Raji (cell line): ENCODE data around the gene IRF2BPL.

Experiments used
- POLR2A ChIP-seq: IDR thresholded peaks from 2 replicates; pipeline ENCODE4 v1.6.1; 2011; ENCODE audit warnings: low read depth, low read length, control low read depth; ENCODE audit not compliant: insufficient read depth

Gene IRF2BPL

DNA sequence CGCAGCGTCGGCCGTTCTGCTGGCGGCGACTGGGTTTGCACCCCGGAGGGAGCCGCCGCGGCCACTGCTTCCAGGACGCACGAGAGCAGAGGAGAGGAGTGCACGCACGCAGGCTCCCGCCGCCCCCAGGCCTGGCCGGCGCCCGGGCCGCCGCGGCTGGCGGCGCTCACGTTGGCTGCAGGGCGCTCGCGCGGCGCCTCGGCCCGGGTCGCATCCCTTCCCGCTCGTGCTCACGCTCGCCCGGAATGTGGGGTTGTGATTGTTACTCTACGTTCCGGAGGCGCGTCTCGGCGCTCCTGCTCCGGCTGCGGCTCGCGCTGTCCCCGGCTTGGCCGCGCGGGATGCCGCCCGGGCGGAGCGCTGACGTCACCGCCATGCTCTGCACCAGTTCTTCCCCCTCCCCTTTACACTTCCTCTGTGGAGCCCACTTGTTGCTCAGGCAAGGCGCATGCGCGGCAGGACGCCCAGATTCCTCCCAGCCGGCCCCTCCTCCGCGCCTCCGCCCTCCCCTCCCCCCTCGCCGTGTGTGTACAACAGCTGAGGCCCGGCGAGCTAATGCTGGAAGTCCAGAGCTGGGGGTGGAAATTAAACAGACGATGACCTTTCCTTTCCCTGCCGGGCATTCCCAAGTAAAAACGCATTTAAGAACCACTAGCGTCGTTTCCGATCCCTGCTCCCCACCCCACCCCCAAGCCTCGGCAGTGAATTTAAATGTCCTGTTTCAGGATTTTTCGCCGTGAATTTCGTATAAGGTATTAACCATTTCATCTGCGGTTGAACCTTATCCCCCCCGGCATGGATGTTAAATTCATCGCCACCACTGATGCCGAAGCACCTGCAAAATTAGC is at the start of gene IRF2BPL:
IRF2BPL (minus strand) TSS at position 325 of the 848 bp plus-strand sequence. CDS start 916 bp downstream, outside the sequence.
- TF ChIP-seq POLR2A = peak; percentile 98

DNA sequence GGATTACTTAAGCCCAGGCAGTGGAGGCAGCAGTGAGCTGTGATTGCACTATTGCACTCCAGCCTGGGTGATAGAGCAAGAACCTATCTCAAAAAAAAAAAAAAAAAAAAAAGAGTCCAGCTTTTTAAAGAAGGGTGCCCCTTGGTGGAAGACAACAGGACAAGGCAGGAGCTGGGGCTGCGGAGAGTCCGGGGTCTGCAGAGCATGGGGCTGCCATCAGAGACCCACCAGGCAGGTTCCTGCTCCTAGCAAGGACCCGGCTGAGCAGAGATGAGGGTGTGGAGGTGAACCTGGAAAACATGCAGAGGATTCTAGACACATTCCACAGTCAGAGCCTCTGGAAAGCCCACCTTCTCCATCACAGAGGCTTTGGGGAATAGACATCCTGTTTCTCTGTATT is 48.5 kb upstream of the IRF2BPL start:
- TF ChIP-seq POLR2A = no peak

DNA sequence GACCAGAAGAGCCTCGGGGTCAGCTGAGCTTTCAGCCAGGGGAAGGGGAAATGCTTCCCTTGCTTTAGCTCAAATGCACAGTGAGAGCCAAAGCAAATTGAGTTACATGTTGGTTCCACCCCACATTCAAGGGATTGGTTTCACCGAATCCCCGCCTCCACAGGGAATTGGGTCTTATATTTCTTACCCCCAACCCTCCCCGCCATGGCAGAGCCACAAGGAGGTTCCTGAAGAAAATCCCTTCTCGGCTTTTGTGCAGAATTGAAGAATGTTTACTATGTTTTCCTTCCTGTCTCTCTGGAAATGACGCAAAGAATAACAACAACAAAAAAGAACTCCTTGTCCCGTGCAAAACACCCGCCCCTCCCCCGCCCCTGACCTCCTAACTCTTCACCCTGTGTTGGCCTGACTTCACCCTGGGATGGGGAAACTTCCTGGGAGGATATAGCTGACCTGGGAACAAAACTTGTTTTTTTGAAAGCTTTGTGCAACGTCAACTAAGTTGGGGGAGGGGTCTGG is 47.7 kb upstream of the IRF2BPL start:
- TF ChIP-seq POLR2A = no peak

- TF ChIP-seq POLR2A = no peak
Observed at GRCh38 chr14:77074969-77075368, 46.5 kb upstream of the IRF2BPL start.

DNA sequence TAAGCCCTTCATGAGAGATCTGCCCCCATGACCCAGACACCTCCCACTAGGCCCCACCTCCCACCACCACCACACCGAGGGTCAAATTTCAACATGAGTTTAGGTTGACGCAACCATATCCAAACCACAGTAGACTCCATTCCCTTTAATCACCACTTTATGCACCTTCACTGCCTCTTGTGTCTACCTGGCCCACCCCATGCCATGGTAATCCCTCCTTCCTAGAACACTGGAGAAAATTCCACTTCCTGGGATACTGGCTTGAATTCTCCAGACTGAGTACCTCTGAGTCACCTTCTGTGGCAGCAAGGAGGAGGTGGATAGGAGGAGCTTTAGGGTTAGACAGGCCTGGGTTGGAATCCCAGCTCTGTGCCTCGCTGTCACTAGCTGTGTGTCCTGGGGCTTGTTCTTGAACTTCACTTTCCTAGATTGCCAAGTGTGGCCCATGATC is 43.5 kb upstream of the IRF2BPL start:
- no peak for TF ChIP-seq POLR2A

GRCh38 chr14:77069551-77069950 is 41.0 kb upstream of the IRF2BPL start:
- no peak for TF ChIP-seq POLR2A

GRCh38 chr14:77068517-77069200 is 40.2 kb upstream of the IRF2BPL start:
- no peak for TF ChIP-seq POLR2A

DNA sequence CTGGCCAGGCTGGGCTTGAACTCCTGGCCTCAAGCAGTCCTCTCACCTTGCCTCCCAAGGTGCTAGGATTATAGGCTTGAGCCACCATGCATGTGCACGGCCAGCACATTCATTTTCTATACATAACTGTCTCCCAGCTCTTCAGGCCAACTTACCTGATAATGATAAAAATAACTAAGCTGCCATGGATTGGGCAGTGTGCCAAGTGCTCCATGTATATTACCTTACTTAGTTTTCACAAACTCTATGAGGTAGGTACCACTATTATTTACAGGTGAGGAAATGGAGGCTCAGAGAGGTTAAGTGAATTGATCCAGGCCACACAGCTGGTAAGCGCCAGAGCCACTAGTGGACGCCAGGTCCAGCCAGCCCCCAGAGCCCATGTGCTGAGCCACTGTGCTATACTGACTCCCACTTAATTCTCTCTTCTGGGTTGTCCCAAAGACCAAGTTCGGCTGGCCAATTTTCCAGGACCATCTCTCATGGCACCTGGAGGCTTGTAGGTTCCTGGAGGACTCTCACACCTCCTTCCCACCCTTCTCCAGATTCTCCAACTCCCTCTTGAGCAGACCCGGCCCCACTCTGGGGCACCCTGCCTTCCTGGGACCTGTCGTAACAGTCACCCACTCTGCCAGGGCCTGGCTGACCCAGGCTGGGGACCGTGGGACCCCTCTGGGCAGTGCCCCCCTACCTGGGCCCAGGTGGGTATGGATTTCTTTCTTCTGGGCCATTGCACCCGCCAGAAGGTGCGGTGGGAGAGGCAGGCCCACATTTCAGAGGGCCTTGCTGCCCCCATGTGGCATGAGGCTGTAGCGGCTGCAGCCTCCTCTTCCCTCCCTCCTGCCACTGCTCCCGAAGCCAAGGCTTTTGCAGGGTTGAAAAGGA is 39.4 kb upstream of the IRF2BPL start:
- no peak for TF ChIP-seq POLR2A

DNA sequence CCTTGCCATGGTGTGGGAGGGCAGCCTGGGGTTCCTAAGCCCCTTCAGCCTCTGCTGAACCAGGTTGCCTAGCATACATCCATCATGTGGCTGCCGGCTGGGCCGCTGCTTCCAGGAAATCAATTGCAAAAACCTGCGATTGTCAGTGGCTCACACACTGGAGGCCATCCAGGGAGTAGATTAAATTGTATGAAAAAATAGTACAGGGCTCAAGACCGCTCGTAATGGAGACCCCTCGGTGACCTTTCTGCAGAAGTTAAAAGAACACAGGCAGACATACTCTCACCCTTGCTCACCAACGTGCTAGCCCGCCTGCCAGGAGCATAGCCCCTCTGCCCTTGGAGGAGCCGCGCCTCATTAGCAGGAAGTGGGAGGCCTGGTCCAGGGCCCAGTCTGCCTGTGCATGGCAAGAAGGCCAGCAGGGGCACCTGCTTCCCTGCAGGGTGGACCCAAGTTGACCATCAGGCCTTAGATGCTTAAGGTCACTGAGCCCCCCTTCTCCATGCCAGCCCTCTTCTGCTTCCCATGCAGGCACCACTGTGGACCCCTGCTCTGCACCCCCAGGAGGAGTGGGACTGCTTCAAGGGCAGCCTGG is 38.2 kb upstream of the IRF2BPL start:
- no peak for TF ChIP-seq POLR2A

DNA sequence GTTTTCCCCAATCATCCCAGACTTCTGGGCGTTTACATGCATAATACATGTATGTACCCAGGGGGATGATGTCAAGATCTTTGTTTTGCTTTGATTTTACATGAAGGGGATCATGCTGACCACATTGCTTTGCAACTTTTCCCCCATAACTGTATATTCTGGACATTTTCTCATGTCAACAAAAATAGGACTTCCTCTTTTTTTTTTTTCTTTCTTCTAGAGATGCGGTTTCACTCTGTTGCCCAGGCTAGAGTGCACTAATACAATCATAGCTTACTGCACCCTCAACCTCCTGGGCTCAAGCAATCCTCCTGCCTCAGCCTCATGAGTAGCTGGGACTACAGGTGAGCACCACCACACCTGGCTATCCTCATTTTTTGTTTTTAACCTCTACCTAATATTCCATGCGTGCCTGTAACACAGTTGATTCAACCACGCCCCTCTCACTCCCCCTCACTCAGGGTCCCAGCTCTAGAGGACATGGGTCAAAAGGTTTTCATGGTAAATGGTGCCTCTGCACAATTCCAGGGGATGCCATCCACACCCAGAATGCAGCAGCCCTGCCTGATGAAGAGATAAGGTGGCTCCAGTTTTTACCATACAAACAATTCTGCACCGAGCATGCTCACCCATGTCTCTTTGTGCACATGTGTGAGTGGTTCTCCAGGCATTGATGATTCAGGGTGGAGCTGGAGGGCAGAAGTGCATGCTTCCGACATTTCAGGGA is 37.5 kb upstream of the IRF2BPL start:
- no peak for TF ChIP-seq POLR2A

- no peak for TF ChIP-seq POLR2A
Observed at GRCh38 chr14:77064521-77065178, 36.1 kb upstream of the IRF2BPL start.

DNA sequence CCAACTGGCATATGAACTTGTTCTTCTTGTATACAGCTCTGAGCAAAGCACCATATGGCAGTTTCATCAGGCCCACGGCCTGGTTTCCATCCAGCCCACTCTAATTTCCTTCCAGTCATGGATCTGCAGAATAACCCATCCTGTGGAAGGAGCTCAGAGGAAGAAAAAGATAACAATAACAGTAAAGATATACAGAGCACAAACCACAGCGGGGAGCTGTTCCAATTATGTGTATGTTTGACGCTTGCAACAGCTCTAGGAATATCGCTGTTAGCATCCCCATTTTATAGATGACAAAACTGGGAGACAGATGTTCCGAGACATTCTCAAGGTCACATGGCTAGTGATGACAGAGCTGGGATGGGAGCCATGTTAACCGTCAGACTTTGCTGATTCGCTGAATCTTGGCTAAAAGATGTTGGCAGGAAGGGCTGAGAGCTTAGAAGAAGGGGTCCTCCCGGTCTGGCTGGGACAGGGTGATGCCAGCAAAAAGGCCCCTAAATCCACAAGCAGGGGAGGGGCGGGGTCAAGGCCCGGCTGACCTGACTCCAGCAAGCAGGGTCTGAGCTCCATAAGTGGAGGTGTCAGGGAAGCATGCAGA is 35.2 kb upstream of the IRF2BPL start:
- TF ChIP-seq POLR2A = no peak

GRCh38 chr14:77062261-77062660 is 33.8 kb upstream of the IRF2BPL start:
- TF ChIP-seq POLR2A = no peak

- no peak for TF ChIP-seq POLR2A
Observed at GRCh38 chr14:77061630-77062257, 33.2 kb upstream of the IRF2BPL start.
